PC-3 (cell line): ENCODE data around the gene ZNF445. TPM values are rescaled to one million over a fixed set of nuclear protein-coding genes. Genes with fewer than 3 reads are reported as not detected.

Experiments
- ATAC-seq: fragments of 200-7000 bp; cut with Tn5 transposase; 2 replicates; pipeline ENCODE4 v1.9.1; 2020; ENCODE audit warnings: mild to moderate bottlenecking, moderate library complexity
- BruUV-seq: library from RNA; stranded (reverse); fragments of 400-500 nt; replicated peaks from 2 replicates; lab custom pipeline; 2021; lab: Mats Ljungman, UMichigan
- CTCF ChIA-PET: fragments of 300-600 bp; sonication (Branson Sonifier 250); formaldehyde crosslinking; loops from one replicate; lab custom pipeline; 2022; ENCODE audit warnings: antibody characterized with exemption; lab: Charles Lee
- POLR2A ChIA-PET: fragments of 300-600 bp; sonication (Branson Sonifier 250); formaldehyde crosslinking; loops from one replicate; lab custom pipeline; 2022; ENCODE audit warnings: antibody characterized with exemption; ENCODE audit not compliant: unreplicated experiment; lab: Charles Lee
- DNase-seq: peaks from one replicate; pipeline ENCODE4 v3.0.0-alpha.2; 2015
- H2AFZ ChIP-seq: fragments of 300-600 bp; sonication (generic); 2 replicates; pipeline ENCODE4 v1.6.0; 2016; ENCODE audit warnings: antibody characterized with exemption, low read length
- H3F3A ChIP-seq: fragments of 300-600 bp; sonication (generic); one replicate; pipeline ENCODE4 v1.6.0; 2017; ENCODE audit warnings: antibody characterized with exemption, low read length, control low read depth, mild to moderate bottlenecking; ENCODE audit not compliant: unreplicated experiment
- H3K27ac ChIP-seq: fragments of 300-600 bp; sonication (generic); 2 replicates; pipeline ENCODE4 v1.5.1; 2016; ENCODE audit warnings: mild to moderate bottlenecking, low read length
- H3K27me3 ChIP-seq: fragments of 300-600 bp; sonication (generic); 2 replicates; pipeline ENCODE4 v1.6.1; 2016; ENCODE audit warnings: low read length, mixed read lengths
- H3K36me3 ChIP-seq: fragments of 300-600 bp; sonication (generic); 2 replicates; pipeline ENCODE4 v1.6.1; 2016; ENCODE audit warnings: low read depth, mixed run types, low read length, mixed read lengths
- H3K4me1 ChIP-seq: fragments of 300-600 bp; sonication (generic); 2 replicates; pipeline ENCODE4 v1.5.1; 2016; ENCODE audit warnings: low read length; ENCODE audit not compliant: insufficient read depth
- H3K4me2 ChIP-seq: fragments of 300-600 bp; sonication (generic); 2 replicates; pipeline ENCODE4 v1.6.0; 2016; ENCODE audit warnings: low read length
- H3K4me3 ChIP-seq: fragments of 300-600 bp; sonication (generic); 2 replicates; pipeline ENCODE4 v1.5.1; 2016; ENCODE audit warnings: mild to moderate bottlenecking, low read length, mixed read lengths
- H3K79me2 ChIP-seq: fragments of 300-600 bp; sonication (generic); 2 replicates; pipeline ENCODE4 v1.6.1; 2017; ENCODE audit warnings: low read length, mixed read lengths
- H3K9ac ChIP-seq: fragments of 300-600 bp; sonication (generic); 2 replicates; pipeline ENCODE4 v1.6.0; 2016; ENCODE audit warnings: mild to moderate bottlenecking, low read length
- H3K9me2 ChIP-seq: fragments of 300-600 bp; sonication (generic); replicated peaks from 2 replicates; pipeline ENCODE4 v1.6.1; 2016; ENCODE audit warnings: mixed run types, low read length, mixed read lengths
- H3K9me3 ChIP-seq: fragments of 300-600 bp; sonication (generic); 2 replicates; pipeline ENCODE4 v1.6.1; 2016; ENCODE audit warnings: low read length, mixed read lengths
- H4K20me1 ChIP-seq: fragments of 300-600 bp; sonication (generic); 2 replicates; pipeline ENCODE4 v1.6.1; 2016; ENCODE audit warnings: low read length, mixed read lengths
- EZH2 ChIP-seq: fragments of 300-600 bp; sonication (generic); IDR thresholded peaks from one replicate; pipeline ENCODE4 v1.6.1; 2017; ENCODE audit warnings: antibody characterized with exemption, mild to moderate bottlenecking, low read length; ENCODE audit not compliant: unreplicated experiment
- EZH2phosphoT487 ChIP-seq: fragments of 300-600 bp; sonication (generic); IDR thresholded peaks from 2 replicates; pipeline ENCODE4 v1.6.1; 2018; ENCODE audit warnings: mild to moderate bottlenecking, antibody characterized with exemption, low read length, borderline replicate concordance
- intact Hi-C: fragments of 100-400 bp; cut with micrococcal nuclease; formaldehyde crosslinking; loops from 2 replicates; pipeline ENCODE4 v1.9.0; 2023
- total RNA-seq: library from RNA; depleted of rRNA; stranded (reverse); fragments of >200 nt; gene quantifications from 2 replicates; pipeline ENCODE4 v1.2.3, GENCODE V29; 2014
- TF ChIP-seq, protein P1 (sequence below): fragments of 300-600 bp; sonication (generic); conservative IDR thresholded peaks from 2 replicates; pipeline ENCODE4 v1.5.1; 2017; ENCODE audit warnings: antibody characterized with exemption, low read depth, mild to moderate bottlenecking, low read length

The ZNF445 gene
- total RNA-seq, 1 experiment from 2014 or later, result 8.2 TPM

DNA sequence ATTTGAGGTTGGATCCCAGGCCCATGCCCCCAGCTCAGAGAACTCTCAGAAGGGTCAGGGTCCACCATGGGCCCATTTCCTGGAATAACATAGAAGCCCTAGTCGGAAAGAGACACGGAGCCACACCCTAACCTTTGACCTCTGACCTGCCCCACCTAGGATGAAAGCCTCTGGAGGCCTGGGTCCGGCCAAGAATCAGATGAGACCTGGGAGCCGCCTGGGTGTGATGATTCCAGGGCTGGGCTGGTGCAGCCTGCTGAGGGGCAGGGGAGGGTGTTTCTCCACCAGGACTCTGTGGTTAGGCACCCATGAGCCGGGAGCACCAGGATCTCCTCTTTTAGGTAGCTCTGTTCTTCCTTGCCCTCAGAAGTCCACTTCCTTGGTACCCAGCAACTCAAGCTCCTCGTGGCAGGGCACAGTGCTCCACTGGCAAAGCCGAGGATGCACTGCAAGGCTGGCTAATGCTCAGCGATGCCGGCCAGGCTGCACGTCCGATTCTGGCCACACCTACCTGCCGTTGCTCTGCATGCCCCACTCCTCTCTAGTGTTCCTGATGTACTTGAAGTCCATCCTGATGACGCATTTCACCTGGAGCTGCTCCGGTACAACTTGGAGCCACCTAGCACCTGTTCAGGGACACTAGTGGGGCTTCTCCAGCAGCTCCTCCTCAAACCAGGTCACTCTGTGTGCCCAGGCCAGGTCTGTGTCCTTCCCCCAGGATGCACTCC is 57.4 kb downstream of the ZNF445 start:
- Histone ChIP-seq H3K9me3 (no peaks in the 10 kb centered on the region), H3K4me2 (no peak overlapping the region), H3F3A (no peaks in the 10 kb centered on the region), H3K9ac (no peak overlapping the region), H3K27ac (no peak overlapping the region), H2AFZ (no peak overlapping the region), H3K79me2 (no peaks in the 10 kb centered on the region), H3K9me2 (no peaks in the 10 kb centered on the region), H3K27me3 (no peaks in the 10 kb centered on the region), H4K20me1 (no peaks in the 10 kb centered on the region), H3K4me1 (no peaks in the 10 kb centered on the region), H3K36me3 (no peaks in the 10 kb centered on the region), H3K4me3 (no peak overlapping the region)
- DNase-seq (no peak), ATAC-seq (no peak)
- intact Hi-C loops, result no loop called here
- TF ChIP-seq, protein P1, sequence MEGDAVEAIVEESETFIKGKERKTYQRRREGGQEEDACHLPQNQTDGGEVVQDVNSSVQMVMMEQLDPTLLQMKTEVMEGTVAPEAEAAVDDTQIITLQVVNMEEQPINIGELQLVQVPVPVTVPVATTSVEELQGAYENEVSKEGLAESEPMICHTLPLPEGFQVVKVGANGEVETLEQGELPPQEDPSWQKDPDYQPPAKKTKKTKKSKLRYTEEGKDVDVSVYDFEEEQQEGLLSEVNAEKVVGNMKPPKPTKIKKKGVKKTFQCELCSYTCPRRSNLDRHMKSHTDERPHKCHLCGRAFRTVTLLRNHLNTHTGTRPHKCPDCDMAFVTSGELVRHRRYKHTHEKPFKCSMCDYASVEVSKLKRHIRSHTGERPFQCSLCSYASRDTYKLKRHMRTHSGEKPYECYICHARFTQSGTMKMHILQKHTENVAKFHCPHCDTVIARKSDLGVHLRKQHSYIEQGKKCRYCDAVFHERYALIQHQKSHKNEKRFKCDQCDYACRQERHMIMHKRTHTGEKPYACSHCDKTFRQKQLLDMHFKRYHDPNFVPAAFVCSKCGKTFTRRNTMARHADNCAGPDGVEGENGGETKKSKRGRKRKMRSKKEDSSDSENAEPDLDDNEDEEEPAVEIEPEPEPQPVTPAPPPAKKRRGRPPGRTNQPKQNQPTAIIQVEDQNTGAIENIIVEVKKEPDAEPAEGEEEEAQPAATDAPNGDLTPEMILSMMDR, result no peak
- TF ChIP-seq EZH2phosphoT487, result no peak
- TF ChIP-seq EZH2, result no peak
- CTCF ChIA-PET, result no interaction called here
- POLR2A ChIA-PET, result interaction anchor here (0.5 kb wide), 1 partner anchor 1817 kb away, joined by 4 read pairs; no protein-coding TSS in a partner anchor
- no TSS peak for BruUV-seq

GRCh38 chr3:44419116-44419922 is 58.2 kb downstream of the ZNF445 start:
- ATAC-seq (no peak), DNase-seq (no peak)
- intact Hi-C loops, result no loop called here
- H3F3A ChIP-seq, result no peaks in the 10 kb centered on the region
- no peak overlapping the region for H3K4me2 ChIP-seq
- H3K4me3 ChIP-seq, result no peak overlapping the region
- TF ChIP-seq EZH2, result no peak
- no peak for TF ChIP-seq EZH2phosphoT487
- TF ChIP-seq, protein P1, result no peak
- H2AFZ ChIP-seq, result no peak overlapping the region
- H3K27ac ChIP-seq, result no peak overlapping the region
- no peaks in the 10 kb centered on the region for H3K9me3 ChIP-seq
- H3K9ac ChIP-seq, result no peak overlapping the region
- no peaks in the 10 kb centered on the region for H3K9me2 ChIP-seq
- no peaks in the 10 kb centered on the region for H3K79me2 ChIP-seq
- H3K27me3 ChIP-seq, result no peaks in the 10 kb centered on the region
- H3K4me1 ChIP-seq, result no peaks in the 10 kb centered on the region
- POLR2A ChIA-PET, result interaction anchor here (0.5 kb wide), 1 partner anchor 1816 kb away, joined by 4 read pairs; no protein-coding TSS in a partner anchor
- CTCF ChIA-PET, result no interaction called here
- no TSS peak for BruUV-seq
- H3K36me3 ChIP-seq, result no peaks in the 10 kb centered on the region
- no peaks in the 10 kb centered on the region for H4K20me1 ChIP-seq
